ENCODE measurements around the gene MEGF9.

Gene MEGF9

DNA sequence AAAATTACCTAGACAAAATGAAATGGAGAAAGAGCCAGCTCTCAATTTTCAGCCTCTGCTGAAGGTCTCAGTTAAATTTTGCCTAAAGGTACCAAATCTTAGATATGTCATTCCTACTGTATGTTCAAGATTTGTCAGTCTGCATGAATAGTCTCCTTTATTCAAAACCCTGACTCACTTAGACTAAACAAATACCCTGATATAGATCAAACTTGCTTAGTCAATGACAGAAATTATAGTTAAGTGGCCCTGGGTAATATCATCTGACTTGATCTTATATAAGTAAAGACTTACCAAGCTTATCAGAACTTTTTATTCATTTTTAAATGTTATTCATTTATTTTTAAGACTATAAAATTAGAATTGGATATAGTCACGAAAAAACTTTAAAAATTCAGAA, 12.2 kb downstream of the MEGF9 start:
- DNase-seq = no peak

DNA sequence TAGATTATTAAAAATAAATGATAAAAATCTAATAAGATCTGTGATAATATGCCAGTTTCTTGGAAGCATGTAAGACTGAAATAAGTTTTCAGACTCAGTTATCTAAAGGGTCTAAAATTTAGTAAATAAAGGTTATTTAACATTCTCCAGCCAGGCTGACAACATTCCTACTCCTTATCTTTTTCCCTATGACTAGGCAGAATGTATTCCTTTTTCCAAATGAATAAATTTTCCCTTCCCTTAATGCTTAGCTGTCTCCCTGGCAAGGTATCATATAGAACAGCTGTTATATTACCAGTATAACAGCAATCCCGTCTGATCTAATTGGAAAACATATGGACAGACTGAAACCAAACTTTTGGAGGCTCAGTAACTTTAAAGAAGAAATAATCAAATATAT, 13.0 kb downstream of the MEGF9 start:
- no peak for DNase-seq

DNA sequence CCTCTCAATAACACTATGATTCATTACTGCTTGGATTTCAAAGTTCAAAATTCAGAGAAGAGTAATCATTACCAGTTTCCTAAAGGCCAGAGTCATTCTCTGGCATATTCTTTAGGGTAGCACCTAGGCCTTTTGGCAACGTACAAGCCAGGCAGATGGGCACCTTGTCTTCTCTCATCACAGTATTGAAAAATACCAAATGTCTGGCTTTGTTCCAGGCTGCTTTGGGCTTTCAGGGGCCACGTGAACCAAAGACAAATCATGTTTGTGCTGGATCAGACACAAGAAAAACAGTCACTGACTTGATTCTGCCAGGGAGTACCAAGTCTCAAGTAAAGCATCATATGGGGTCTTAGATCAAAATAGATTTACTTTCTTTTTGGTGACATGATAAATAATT, 15.5 kb downstream of the MEGF9 start:
- DNase-seq = no peak

DNA sequence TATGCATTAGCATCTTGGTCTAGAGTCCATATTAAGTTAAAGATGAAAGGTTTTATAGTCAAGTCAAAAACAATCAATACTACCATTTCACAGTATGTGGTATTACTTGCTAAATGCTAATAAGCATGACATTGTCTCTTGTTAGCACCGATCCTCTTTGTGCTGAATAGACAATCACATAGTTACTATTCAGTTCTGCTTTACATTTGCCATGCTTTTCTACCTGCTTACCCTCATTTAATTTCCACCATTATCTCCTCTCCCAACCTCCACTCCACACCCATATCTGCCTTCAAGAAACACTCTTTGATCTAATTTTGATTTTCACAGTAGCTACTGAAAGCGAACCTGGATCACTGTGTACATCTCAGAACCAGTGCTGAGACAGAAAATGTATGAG, 16.8 kb downstream of the MEGF9 start:
- no peak for DNase-seq

DNA sequence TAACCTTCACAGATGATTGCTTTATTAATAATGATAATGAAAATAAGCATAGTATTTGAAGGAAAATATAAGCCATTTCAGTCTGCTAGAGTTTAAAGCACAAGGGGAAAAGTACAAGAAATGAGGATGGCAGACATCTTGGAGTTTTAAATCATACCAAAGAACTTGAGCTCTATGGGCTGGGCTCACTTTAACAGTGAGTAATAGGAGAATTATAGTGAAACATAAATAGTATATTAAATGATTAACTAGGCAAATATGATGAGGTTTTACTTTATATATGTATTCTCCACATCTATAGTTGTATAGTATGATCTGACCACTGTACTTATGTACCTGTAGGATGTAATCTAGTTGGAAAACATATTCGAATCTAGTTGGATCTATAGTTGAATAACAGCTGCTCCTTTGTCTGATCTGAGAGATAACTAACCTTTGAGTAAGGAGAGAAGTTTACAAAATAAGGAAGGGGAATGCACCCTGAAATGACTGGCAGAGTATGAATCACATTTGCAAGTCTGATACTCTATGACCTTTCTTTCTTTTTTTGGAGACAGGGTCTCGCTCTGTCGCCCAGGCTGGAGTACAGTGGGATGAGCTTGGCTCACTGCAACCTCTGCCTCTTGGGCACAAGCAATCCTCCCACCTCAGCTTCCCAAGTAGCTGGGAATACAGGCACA, 17.6 kb downstream of the MEGF9 start:
- no peak for DNase-seq

DNA sequence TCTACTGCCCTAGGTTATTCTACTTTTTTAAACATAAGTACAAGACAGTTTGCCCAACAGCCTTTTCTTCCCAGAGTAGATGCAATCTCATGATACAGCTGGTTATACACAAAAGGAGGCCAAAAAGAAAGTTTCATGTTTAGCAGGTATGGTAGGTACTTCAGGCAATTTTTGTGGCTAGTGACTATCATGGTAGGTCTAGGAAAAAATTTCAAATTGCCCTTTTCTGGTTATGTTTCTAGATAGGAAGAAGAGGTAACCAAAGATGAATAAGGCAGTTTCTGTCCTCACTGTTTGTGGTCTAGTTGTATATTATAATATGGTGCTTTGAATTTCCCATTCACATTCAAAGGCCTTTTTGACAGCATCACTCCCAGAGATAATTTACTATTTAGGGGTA, 19.7 kb downstream of the MEGF9 start:
- DNase-seq = no peak

DNA sequence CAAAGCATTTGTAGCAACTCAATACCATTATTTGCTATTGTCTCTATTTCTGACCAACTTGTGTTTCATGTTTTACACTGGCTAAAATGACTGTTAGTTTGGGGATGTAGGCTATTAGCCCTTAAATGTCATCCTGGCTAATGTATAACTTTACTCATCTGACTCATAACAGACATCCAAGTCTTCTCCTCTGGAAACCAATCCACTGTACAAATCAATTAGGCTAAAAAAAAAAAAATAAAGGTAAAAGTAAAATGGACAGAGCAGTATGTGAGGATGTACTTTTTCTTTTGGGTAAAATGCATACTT, 20.6 kb downstream of the MEGF9 start:
- DNase-seq = no peak

DNA sequence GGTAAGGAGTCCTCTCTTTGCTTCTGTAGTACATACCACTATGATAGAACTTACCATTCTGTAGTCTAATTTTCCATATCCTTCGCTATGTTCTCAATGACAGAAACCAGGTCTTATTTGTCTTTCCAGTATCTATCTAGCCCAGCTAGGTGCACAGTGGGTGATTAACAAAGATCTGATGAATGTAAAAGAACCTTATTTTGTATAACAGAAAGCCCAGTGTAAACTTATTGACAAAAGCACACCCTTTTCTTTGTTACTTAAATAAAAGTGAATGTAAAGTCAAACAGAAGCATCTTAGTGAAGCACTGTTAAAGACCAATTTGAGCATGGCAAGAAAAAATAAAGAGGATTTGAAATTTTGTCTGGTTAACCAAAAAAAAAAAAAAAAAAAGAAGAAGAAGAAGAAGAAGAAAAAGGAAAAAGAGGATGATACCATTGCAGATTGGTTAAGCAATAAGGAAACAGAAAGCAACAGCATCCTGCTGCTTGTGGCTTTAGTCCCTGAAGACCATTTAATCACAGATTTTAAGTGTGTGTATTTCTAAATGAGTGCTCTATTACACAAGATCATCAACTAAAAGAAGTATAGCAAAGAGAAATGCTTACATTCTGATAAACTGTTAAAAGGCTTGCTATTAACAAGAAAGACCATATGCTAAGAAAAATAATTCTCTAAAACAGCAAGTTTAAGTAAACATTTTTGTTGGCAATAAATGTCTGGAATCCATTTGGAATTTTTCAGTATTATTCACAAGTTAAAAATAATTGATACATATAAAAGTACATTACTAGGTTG, 21.2 kb downstream of the MEGF9 start:
- no peak for DNase-seq

DNA sequence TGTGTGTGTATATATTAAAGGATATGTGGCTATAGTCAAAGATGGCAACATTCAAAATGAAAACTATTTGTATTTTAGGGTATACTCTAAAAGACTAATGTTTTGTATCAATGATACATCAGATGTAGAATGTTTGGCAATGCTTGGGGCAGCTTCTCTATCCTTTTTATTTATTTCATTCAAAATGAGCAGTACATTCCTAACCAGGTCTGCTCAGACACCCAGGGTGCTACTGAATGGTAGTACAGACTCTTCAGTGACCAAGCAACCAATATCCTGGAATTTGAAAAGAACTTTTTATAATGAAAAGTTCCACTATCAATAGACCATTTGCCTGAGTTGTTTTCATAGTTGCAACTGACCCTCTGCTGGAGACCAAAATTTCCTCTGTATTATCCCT, 23.9 kb downstream of the MEGF9 start:
- no peak for DNase-seq

DNA sequence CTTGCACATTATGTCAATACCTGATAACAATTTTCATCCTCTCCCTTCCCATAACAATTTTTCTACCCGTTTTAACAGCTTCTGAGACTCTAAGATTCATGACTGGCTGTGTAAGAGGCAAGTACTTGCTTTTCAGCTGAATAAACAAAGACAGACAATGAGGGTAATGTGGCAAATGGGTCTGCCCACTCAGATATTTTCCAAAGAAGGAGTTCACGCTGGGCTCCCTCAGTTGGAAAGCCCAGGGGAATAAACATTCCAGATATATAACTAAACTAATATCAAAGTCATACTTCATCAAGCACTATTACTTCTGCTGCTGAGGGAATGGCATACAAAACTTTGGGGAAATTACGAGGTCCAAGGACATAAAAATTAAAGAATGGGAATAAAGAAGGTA, 24.4 kb downstream of the MEGF9 start:
- DNase-seq = no peak

DNA sequence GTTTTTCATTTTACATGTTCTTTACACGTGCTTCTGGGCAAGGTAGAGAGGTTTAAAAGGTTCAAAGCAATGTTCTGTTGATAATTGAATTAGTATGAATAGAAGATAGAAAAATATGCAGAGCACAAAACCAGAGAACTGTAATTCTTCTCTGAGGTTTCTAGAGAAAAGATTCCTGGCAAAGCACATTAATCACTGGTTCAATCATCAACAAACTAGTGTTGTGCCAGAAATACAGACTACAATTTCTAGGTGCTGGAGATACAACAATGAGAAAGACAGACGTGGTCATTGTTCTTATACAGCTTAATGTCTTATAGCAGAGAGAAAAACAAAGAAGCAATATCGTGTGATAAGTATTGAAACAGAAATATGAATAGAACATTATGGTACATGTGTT, 25.5 kb downstream of the MEGF9 start:
- no peak for DNase-seq

DNA sequence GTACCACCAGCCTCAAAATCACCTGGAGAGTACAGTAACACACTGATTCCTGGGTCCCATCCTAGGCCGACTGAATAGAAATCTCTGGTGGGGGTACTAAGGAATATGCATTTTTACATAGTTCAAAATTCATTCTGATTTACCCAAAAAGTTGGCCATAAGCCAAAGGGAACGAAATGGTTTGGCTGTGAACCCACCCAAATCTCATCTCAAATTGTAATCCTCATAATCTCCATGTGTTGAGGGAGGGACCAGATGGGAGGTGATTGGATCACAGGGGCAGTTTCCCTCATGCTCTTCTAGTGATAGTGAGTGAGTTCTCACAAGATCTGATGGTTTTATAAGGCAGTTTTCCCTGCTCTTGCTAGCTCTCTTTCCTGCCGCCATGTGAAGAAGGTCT, 31.1 kb downstream of the MEGF9 start:
- no peak for DNase-seq

DNA sequence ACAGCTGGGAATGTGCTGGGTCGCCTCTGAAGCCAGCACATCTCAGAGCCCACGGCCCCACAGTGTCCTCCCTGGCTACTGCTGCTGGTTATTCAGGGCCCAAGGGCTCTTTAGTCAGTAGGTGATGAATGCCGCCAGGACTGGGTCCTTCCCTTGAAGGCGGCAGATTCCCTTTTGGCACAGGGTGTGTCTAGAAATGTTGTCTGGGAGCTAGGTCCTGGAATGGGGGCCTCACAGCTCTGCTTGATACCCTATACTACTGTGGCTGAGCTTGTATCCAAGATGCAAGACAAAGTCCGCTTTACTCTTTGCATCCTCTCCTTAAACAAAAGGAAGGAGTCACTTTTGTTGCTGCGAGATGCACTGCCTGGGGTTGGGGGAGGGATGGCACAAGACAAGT, 33.1 kb downstream of the MEGF9 start:
- no peak for DNase-seq

DNA sequence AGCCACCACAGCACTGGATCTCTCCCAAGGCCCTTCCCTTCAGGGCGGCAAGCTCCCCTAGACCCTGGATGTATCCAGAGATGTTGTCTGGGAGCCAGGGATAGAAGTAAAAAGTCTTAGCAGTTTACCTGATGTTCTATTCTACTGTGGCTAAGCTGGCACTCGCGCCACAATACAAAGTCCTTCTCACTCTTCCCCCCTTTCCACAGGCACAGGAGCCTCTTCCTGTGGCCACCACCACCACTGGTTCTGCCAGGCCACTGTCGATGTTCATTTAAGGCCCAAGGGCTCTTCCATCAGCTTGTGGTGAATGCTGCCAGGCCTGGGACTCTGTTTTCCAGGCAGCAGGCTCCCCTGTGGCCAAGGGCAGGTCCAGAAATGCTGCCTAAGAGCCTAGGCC, 33.7 kb downstream of the MEGF9 start:
- no peak for DNase-seq

DNA sequence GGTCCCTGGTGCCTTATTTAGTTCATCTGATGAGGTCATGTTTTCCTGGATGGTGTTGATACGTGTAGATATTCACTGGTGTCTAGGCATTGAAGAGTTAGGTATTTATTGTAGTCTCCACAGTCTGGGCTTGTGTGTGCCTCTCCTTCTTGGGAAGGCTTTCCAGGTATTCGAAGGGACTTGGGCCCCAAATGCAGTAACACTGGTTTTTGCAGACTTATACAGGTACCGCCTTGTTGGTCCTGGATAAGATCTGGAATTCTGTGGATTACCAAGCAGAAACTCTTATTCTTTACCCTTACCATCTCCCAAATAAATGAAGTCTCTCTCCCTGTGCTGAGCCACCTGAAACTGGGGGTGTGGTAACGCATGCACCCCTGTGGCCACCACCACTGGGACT, 34.1 kb downstream of the MEGF9 start:
- no peak for DNase-seq

DNA sequence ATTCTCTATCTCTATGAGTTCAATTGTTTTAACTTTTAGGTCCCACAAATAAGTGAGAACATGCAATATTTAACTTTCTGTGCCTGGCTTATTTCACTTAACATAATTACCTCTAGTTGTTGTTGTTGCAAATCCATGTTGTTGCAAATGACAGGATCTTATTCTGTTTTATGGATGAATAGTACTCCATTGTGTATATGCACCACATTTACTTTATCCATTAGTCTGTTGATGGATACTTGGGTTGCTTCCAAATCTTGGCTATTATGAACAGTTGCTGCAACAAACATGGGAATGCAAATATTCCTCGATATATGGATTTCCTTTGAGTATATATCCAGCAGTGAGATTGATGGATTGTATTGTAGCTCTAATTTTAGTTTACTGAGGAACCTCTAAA, 36.3 kb downstream of the MEGF9 start:
- DNase-seq = no peak

DNA sequence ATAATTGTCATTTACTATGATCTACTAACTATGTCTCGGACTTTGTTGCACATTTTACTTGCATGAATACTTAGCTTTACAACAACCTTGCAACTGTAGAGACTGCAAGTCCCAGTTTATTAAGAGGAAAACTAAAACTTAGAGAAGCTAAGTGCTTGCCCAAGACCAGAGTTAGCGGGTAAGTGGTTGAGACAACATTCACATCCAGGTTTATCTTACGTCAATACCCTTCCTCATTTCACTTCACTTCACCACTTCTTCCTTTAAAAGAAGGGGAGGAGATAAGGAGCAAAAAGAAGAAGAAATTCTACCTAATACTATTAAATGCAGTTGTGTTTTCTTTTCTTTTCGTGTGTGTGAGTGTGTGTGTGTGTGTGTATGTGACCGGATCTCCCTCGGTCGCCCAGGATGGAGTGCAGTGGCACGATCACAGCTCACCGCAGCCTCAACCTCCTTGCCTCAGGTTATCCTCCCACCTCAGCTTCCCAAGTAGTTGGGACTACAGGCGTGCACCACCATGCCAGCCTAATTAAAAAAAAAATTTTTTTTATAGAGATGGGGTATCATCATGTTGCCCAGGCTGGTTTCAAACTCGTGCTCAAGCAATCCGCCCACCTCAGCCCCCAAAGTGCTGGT, 37.4 kb downstream of the MEGF9 start:
- no peak for DNase-seq

DNA sequence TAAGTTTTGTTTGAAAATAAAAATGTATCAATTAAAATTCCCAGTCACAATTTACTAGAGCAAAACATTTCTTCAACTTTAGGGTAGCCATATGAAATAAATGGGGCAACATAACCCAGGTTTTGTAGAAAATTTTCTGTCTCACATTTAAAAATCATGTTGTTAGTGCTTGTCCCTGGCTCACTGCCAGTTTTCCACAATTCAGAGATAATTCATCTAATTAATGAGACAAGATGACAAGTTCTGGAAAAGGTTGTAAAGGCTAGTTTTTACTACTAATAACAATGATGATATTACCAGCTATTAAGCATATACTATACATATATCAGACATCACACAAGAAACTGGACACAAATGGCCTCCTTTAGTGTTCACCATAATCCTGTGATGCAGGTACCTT, 45.9 kb downstream of the MEGF9 start:
- DNase-seq = no peak

DNA sequence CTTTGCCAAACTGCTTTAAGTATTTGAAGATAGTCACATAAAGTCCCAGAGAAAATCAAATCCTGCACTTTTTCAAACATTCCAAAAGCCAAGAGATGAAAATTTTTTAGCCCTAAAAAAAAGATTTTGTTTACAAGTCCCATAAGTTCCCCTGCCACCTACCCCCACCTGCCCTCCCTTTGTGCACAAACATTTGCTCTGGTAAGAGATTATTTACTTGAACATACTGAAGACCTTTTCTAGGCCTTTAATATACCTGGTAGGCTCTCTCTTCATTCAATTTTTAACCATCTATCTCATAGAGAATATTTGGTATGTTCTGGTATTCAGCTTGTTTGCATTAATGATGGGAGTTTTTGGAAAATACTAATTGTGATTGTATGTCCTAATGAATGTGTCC, 50.3 kb downstream of the MEGF9 start:
- DNase-seq = no peak

DNA sequence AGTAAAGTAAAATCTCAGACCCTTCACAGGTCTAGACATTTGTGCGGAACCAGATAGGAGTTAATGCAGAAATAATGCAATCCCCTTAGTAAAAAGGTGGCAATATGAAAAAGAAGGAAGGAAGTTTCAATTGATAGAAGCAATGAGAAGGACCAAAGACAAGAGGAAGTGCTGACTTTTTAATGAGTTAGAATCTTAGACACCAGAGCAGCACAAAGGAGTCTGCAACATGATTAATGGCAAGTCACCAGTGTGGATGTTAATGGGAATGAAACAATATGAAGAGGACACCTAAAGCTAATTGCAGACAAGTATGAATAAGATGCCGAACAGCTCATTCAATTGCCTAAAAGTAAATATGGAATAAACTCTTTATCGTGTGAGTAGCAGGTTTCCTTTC, 50.9 kb downstream of the MEGF9 start:
- DNase-seq = no peak

DNA sequence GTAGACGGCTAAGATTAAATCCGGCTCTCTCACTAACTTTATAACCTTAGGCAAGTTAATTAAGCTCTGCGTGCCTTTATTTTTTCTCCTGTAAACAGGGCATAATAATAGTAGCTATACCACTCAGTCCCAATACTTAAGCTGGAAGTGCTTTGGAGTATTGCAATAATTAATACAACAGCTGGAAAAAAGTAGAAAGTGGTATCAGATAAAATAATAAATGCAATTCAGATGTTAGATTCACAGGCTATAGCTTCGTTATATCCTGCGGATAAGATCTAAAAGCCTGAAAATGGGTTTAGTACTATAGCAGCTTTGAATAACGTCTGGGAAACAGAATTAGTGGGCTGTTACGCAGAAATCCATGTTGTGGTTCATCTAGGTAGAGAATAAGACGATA, 51.8 kb downstream of the MEGF9 start:
- DNase-seq = no peak

DNA sequence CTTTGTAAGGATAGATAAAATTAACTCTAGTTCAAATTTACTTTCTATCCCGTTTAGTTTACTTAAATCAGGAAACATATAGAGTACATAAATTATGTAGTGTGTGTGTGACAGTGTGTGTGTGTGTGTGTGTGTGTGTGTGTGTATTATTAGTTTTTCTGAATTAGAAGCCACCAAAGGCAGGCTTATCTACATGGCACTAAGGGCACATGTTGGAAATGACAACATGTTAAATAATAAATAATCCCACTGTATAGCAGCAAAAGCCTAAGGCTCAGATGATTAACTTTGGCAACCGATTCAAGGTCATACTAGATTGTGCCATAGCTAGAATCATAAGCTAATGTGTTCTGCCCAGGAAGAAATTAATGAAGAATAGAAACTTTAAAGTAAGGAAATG, 54.6 kb downstream of the MEGF9 start:
- DNase-seq = no peak

DNA sequence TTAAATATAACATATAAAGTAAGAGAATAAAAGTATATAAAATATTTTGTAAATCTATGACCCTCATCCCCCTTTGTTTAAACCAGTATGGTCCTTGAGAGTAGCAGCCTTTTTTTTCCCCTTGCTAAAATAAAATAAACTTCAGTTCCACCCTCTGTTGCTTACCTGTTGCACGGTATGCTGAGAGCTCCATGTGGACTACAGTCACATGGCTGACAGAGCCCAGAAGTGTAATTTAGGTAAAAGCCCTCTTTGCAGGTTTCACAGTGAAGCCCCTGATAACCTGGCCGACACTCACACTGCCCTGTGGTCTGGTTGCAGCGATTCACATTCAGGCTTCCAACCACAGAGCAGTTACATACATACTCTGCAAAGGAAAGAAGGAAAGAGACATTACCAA, 55.1 kb downstream of the MEGF9 start:
- no peak for DNase-seq

DNA sequence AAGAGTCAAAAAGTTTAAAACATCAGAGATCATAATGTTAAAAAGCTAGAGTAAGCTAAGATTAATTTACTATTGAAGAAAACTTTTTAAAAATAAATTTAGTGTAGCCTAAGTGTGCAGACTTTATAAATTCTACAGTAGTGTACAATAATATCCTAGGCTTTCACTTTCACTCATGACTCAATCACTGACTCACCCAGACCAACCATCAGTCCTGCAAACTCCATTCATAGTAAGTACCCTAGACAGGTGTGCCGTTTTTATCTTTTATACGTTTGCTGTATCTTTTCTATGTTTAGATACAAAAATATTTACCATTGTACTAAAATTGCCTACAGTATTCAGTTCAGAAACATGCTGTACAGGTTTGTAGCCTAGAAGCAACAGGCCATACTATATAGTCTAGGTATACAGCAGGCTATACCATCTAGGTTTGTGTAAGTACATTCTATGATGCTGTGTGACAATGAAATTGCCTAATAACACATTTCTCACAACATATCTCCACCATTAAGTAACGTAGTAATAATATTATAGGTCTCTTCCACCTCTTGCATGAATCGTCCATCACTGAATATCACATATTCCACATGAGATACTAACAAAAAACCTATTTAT, 59.2 kb downstream of the MEGF9 start:
- no peak for DNase-seq

Measured in CD4-positive, alpha-beta T cell treated with Interferon gamma for 1 hour (primary cell).